Trophoblast cell (in vitro differentiated cells and primary cell): ENCODE data around the gene LRRTM1. TPM values are rescaled to one million over a fixed set of nuclear protein-coding genes. Genes with fewer than 3 reads are reported as not detected.

Experiments used
- DNase-seq, 2 donors: peaks; one replicate each; pipeline ENCODE4 v3.0.0-alpha.2; 2016
- H2AFZ ChIP-seq: 2 replicates; pipeline ENCODE4 v1.6.1; 2013; ENCODE audit warnings: low read length, moderate library complexity, mild to moderate bottlenecking; ENCODE audit not compliant: insufficient read depth, poor library complexity
- H2AK5ac ChIP-seq: 2 replicates; pipeline ENCODE4 v1.6.1; 2013; ENCODE audit warnings: mild to moderate bottlenecking, low read length
- H2BK120ac ChIP-seq: 2 replicates; pipeline ENCODE4 v1.6.1; 2013; ENCODE audit warnings: low read length, mild to moderate bottlenecking, moderate library complexity; ENCODE audit not compliant: insufficient read depth, poor library complexity
- H2BK12ac ChIP-seq: 2 replicates; pipeline ENCODE4 v1.6.1; 2013; ENCODE audit warnings: mild to moderate bottlenecking, low read length, moderate library complexity
- H2BK5ac ChIP-seq: 2 replicates; pipeline ENCODE4 v1.6.1; 2013; ENCODE audit warnings: low read length, low read depth, moderate library complexity, mild to moderate bottlenecking; ENCODE audit not compliant: poor library complexity
- H3K14ac ChIP-seq: 2 replicates; pipeline ENCODE4 v1.6.1; 2013; ENCODE audit warnings: mild to moderate bottlenecking, low read length
- H3K18ac ChIP-seq: 2 replicates; pipeline ENCODE4 v1.6.1; 2013; ENCODE audit warnings: mild to moderate bottlenecking, low read length
- H3K23ac ChIP-seq: 2 replicates; pipeline ENCODE4 v1.6.1; 2013; ENCODE audit warnings: low read length
- H3K27ac ChIP-seq: 2 replicates; pipeline ENCODE4 v1.5.1; 2013; ENCODE audit warnings: low read depth, mild to moderate bottlenecking, inconsistent platforms, low read length, moderate library complexity
- H3K27me3 ChIP-seq: 2 replicates; pipeline ENCODE4 v1.6.1; 2013; ENCODE audit warnings: inconsistent platforms, mild to moderate bottlenecking, low read length, moderate library complexity; ENCODE audit not compliant: insufficient read depth
- H3K36me3 ChIP-seq, 2 experiments: 1 replicate in 1 of 2; 2 replicates in 1 of 2; pipeline ENCODE4 v1.6.1; 2013; ENCODE audit warnings: low read length in 2 of 2, mild to moderate bottlenecking in 2 of 2, moderate library complexity in 1 of 2; ENCODE audit not compliant: insufficient read depth in 2 of 2, control insufficient read depth in 1 of 2
- H3K4ac ChIP-seq: 2 replicates; pipeline ENCODE4 v1.6.1; 2013; ENCODE audit warnings: low read depth, mild to moderate bottlenecking, low read length, moderate library complexity
- H3K4me1 ChIP-seq, 2 experiments: 1 replicate in 1 of 2; 2 replicates in 1 of 2; pipeline ENCODE4 v1.6.1; 2013; ENCODE audit warnings: low read length in 2 of 2, mild to moderate bottlenecking in 2 of 2, moderate library complexity in 1 of 2; ENCODE audit not compliant: insufficient read depth in 2 of 2, control insufficient read depth in 1 of 2
- H3K4me2 ChIP-seq: 2 replicates; pipeline ENCODE4 v1.6.1; 2013; ENCODE audit warnings: inconsistent platforms, mild to moderate bottlenecking, low read length, moderate library complexity
- H3K4me3 ChIP-seq: 2 replicates; pipeline ENCODE4 v1.5.1; 2013; ENCODE audit warnings: mild to moderate bottlenecking, low read depth, low read length, inconsistent platforms
- H3K79me1 ChIP-seq: one replicate; pipeline ENCODE4 v1.6.1; 2013; ENCODE audit warnings: low read length
- H3K79me2 ChIP-seq: 2 replicates; pipeline ENCODE4 v1.6.1; 2013; ENCODE audit warnings: low read length, mild to moderate bottlenecking; ENCODE audit not compliant: control insufficient read depth, insufficient read depth, poor library complexity
- H3K9ac ChIP-seq: 2 replicates; pipeline ENCODE4 v1.6.1; 2013; ENCODE audit warnings: mild to moderate bottlenecking, low read length
- H3K9me3 ChIP-seq: 2 replicates; pipeline ENCODE4 v1.6.1; 2013; ENCODE audit warnings: low read depth, mild to moderate bottlenecking, control low read depth, inconsistent platforms, low read length; ENCODE audit not compliant: insufficient read depth
- H4K12ac ChIP-seq: 2 replicates; pipeline ENCODE4 v1.6.1; 2013; ENCODE audit warnings: low read depth, mild to moderate bottlenecking, low read length, moderate library complexity
- H4K8ac ChIP-seq: 2 replicates; pipeline ENCODE4 v1.6.1; 2013; ENCODE audit warnings: low read depth, mild to moderate bottlenecking, low read length, moderate library complexity
- H4K91ac ChIP-seq: one replicate; pipeline ENCODE4 v1.6.1; 2013; ENCODE audit warnings: low read depth, mild to moderate bottlenecking, low read length, moderate library complexity
- WGBS: extraction: QIAGEN DNeasy Blood & Tissue Kit; methylation state at CpG from one replicate; pipeline ENCODE4 v1.1.7; 2013; ENCODE audit warnings: missing lambda C conversion rate; ENCODE audit not compliant: insufficient read length, insufficient coverage; ENCODE audit errors: extremely low coverage; 5-methylcytosine and 5-hydroxymethylcytosine counted together
- polyA plus RNA-seq: library from polyadenylated mRNA; stranded (reverse); fragments of 200-250 nt; gene quantifications from 2 replicates; pipeline ENCODE4 v1.2.3, GENCODE V29; 2013

The LRRTM1 gene, protein sequence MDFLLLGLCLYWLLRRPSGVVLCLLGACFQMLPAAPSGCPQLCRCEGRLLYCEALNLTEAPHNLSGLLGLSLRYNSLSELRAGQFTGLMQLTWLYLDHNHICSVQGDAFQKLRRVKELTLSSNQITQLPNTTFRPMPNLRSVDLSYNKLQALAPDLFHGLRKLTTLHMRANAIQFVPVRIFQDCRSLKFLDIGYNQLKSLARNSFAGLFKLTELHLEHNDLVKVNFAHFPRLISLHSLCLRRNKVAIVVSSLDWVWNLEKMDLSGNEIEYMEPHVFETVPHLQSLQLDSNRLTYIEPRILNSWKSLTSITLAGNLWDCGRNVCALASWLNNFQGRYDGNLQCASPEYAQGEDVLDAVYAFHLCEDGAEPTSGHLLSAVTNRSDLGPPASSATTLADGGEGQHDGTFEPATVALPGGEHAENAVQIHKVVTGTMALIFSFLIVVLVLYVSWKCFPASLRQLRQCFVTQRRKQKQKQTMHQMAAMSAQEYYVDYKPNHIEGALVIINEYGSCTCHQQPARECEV
- 0.25 TPM in 2 replicates for polyA plus RNA-seq

DNA sequence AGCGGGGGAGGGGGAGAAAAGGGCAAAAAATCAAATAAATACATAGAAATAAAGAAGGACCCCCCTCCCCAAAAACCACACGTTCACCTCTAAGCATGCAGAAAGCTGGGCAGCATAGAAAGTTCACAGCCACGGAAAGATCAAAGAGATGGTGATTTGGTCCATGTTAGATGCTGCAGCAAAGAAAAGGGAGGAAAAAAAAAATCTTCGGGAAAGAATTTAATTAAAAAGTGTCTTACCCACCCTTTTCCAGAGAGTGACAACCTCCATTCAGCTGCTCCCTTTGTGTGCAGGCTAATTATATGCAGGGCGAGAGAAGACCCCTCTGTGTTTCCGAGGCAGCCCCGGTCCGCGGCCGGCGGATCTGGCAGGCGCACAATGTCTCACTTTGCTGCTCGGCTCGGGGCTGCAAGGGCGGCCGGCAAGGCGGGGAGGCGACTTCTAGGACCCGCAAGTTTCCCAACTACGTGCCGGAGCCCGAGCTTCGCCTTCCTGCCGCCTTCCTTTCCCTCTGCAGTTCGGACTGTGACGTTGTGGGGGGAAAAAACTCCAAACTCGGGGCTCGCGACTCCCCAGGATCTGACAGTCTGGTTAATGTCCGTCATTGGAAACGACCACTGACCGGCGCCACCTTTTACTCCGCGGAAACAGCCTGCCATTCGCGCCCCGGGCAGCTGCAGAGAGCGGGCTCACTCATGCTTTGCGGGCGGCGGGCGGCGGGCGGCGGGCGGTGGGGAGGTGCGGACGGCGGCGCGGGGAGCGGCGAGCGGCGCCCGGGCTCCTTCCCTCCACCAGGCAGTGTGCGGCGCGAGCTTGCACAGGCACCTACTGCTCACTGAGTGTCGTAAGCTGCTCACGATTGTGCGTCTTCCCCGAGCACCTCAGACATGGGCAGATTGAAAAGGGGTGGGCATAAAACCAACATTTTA lies at the start of gene LRRTM1:
LRRTM1 (minus strand) TSS at position 844 of the 929 bp plus-strand sequence. CDS start 933 bp downstream, outside the sequence.
- peak within 1 kb of the TSS; percentile 35 for H2AFZ ChIP-seq
- no peak within 1 kb of the TSS for H4K91ac ChIP-seq
- no peak within 1 kb of the TSS for H3K23ac ChIP-seq
- H3K27ac ChIP-seq: no peak within 1 kb of the TSS
- peaks cover 5% of the 10 kb centered on the region for H3K9me3 ChIP-seq
- H2BK5ac ChIP-seq: no peak within 1 kb of the TSS
- H3K27me3 ChIP-seq: peaks cover 32% of the 10 kb centered on the region
- peak within 1 kb of the TSS; percentile 76 for H3K4me2 ChIP-seq
- no peaks in the 10 kb centered on the region for H3K79me2 ChIP-seq
- H3K79me1 ChIP-seq: no peaks in the 10 kb centered on the region
- no peaks in the 10 kb centered on the region for H3K36me3 ChIP-seq
- H3K4me1 ChIP-seq: peaks cover 6 to 9% of the 10 kb centered on the region in 2 experiments
- peak within 1 kb of the TSS; percentile 51 for H3K4me3 ChIP-seq
- H3K18ac ChIP-seq: no peak within 1 kb of the TSS
- no peak within 1 kb of the TSS for H3K14ac ChIP-seq
- H3K4ac ChIP-seq: no peak within 1 kb of the TSS
- H2BK12ac ChIP-seq: no peak within 1 kb of the TSS
- no peak within 1 kb of the TSS for H4K8ac ChIP-seq
- no CpG with 5 or more reads among the region's 64 CpGs for WGBS
- no peak for DNase-seq
- no peak within 1 kb of the TSS for H3K9ac ChIP-seq
- H2BK120ac ChIP-seq: no peak within 1 kb of the TSS
- no peak within 1 kb of the TSS for H2AK5ac ChIP-seq
- no peak within 1 kb of the TSS for H4K12ac ChIP-seq

DNA sequence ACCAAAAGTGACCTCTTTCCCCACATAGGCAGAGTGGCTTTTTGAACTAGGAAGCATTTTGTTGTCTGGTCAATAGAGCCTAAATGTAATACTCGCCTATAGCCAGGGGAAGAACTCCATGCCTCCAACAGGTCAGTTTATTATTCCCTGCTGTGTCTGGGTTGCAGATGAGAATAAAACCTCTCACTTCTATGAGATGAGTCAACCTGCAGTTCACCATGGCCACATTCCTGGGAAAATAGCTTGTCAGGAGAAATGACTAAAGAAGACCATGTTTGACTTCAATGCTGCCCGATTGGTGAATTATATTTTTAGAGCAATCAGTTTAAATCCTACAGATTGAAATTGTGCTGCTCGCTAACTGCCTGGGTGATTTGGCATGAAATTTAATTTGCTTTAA lies 46.7 kb upstream of the LRRTM1 start:
- H3K9ac ChIP-seq: no peak overlapping the region
- no CpG with 5 or more reads among the region's 3 CpGs for WGBS
- H2AFZ ChIP-seq: no peak overlapping the region
- no peak overlapping the region for H2BK12ac ChIP-seq
- no peaks in the 10 kb centered on the region for H3K79me2 ChIP-seq
- H3K4me2 ChIP-seq: no peak overlapping the region
- no peaks in the 10 kb centered on the region for H3K4me1 ChIP-seq
- no peak overlapping the region for H2BK120ac ChIP-seq
- H3K27ac ChIP-seq: no peak overlapping the region
- H3K9me3 ChIP-seq: no peaks in the 10 kb centered on the region
- H3K36me3 ChIP-seq: no peaks in the 10 kb centered on the region
- no peaks in the 10 kb centered on the region for H3K27me3 ChIP-seq
- H3K23ac ChIP-seq: no peak overlapping the region
- H3K18ac ChIP-seq: no peak overlapping the region
- no peak overlapping the region for H4K8ac ChIP-seq
- H2AK5ac ChIP-seq: no peak overlapping the region
- H3K4me3 ChIP-seq: no peak overlapping the region
- no peak overlapping the region for H3K14ac ChIP-seq
- no peak overlapping the region for H3K4ac ChIP-seq
- H4K91ac ChIP-seq: no peak overlapping the region
- no peak overlapping the region for H2BK5ac ChIP-seq
- DNase-seq: no peak
- no peaks in the 10 kb centered on the region for H3K79me1 ChIP-seq
- no peak overlapping the region for H4K12ac ChIP-seq

DNA sequence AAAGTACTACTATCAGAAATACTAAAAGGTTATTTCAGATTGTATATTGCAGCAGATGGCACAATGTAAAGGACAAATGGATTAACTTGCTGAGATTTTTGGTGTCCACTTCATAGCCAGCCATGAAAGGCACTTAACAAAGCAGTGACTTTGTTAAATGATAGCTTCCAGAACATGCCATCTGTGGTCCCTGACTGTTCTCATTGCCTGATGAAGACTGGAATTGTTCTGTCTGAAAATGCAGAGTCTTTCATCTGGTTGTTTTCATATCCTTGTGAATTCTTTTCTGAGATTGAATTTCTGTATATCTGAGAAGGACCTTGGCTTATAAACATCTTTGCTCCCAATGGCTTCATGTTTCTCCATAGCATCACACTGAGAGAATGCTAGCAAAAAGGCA lies 44.4 kb upstream of the LRRTM1 start:
- H3K4me2 ChIP-seq: no peak overlapping the region
- no peak overlapping the region for H2AK5ac ChIP-seq
- no peaks in the 10 kb centered on the region for H3K36me3 ChIP-seq
- no peak overlapping the region for H2BK12ac ChIP-seq
- no peak overlapping the region for H2AFZ ChIP-seq
- H4K12ac ChIP-seq: no peak overlapping the region
- no peak overlapping the region for H4K91ac ChIP-seq
- no peak overlapping the region for H3K9ac ChIP-seq
- H2BK5ac ChIP-seq: no peak overlapping the region
- no peak overlapping the region for H3K4me3 ChIP-seq
- H2BK120ac ChIP-seq: no peak overlapping the region
- H4K8ac ChIP-seq: no peak overlapping the region
- no peak overlapping the region for H3K4ac ChIP-seq
- no peak overlapping the region for H3K18ac ChIP-seq
- no peak overlapping the region for H3K14ac ChIP-seq
- no peak overlapping the region for H3K23ac ChIP-seq
- H3K27ac ChIP-seq: no peak overlapping the region
- H3K9me3 ChIP-seq: no peaks in the 10 kb centered on the region
- no peaks in the 10 kb centered on the region for H3K79me1 ChIP-seq
- no peaks in the 10 kb centered on the region for H3K4me1 ChIP-seq
- no peak for DNase-seq
- no peaks in the 10 kb centered on the region for H3K79me2 ChIP-seq
- H3K27me3 ChIP-seq: no peaks in the 10 kb centered on the region

DNA sequence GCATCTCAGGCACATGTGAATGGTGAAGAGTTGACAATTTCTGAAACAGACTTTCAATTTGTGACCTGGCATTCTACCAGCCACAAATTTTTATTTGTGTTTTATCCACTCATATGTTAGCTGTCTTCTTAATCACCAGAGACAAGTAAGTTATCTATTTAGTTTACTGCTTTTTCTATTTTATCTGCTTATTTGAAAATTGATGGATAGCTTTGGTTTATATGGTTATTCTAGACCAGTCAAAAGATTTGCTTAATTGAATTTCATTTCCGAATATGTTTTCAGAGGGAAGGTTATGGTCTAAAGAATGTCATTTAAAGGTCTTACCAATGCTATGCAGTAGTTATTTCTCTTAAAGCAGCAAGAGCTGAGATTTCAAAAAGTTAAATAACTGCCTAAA lies 43.5 kb upstream of the LRRTM1 start:
- Histone ChIP-seq H2AFZ (no peak overlapping the region), H3K18ac (no peak overlapping the region), H3K27me3 (no peaks in the 10 kb centered on the region), H3K9me3 (no peaks in the 10 kb centered on the region), H3K4me3 (no peak overlapping the region), H3K9ac (no peak overlapping the region), H2BK5ac (no peak overlapping the region), H3K4me2 (no peak overlapping the region), H3K4me1 (no peaks in the 10 kb centered on the region), H2AK5ac (no peak overlapping the region), H3K14ac (no peak overlapping the region), H2BK12ac (no peak overlapping the region), H3K79me2 (no peaks in the 10 kb centered on the region), H4K12ac (no peak overlapping the region), H4K8ac (no peak overlapping the region), H3K79me1 (no peaks in the 10 kb centered on the region), H3K23ac (no peak overlapping the region), H3K4ac (no peak overlapping the region), H3K36me3 (no peaks in the 10 kb centered on the region), H2BK120ac (no peak overlapping the region), H3K27ac (no peak overlapping the region), H4K91ac (no peak overlapping the region)
- DNase-seq: no peak
- no CpG with 5 or more reads among the region's 1 CpG for WGBS
